GM19099 (cell line): ENCODE data around the gene IPCEF1.

Source experiments
- POLR2A ChIP-seq: IDR thresholded peaks from 3 replicates; pipeline ENCODE4 v1.6.1; 2011; ENCODE audit warnings: low read depth; ENCODE audit not compliant: insufficient read length; ENCODE audit errors: extremely low read depth

The IPCEF1 gene

DNA sequence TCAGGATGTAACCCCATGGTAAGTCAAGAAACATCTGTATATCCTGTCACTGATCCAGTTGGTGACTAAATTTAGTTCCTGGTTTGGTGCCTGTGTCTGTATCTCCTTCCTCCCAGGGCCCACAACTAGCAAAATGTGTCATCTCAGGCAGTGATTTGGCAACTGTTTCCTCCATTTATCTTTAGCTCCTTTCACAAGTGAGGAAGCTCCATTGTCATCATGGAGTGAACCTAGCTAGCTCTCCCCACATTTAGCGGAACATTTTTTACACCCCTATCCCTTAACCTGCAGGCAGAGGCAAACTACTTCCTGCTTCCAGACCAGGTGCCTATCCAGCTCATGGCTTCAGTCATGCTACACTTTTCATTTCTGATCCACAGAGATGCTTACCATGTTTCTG is 99.5 kb downstream of the IPCEF1 start:
- TF ChIP-seq POLR2A: no peak

DNA sequence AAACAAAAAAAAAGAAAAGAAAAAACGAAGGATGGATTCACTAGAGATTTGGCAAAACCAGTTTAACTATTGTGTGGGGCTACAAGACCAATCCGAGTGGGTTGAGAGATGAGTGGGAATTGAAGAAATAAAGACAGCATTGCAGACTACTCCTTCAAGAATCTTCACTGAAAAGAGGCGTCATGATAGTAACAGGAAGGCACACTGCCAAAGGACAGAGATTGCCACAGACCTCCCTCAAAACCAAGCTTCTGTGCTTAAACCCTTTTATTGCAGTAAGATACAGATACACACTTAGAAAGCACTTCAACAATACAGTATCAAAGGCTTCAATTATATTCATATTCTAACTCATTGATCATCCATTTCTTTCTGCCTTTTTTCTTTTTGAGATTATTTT is 103.9 kb downstream of the IPCEF1 start:
- TF ChIP-seq POLR2A: no peak

DNA sequence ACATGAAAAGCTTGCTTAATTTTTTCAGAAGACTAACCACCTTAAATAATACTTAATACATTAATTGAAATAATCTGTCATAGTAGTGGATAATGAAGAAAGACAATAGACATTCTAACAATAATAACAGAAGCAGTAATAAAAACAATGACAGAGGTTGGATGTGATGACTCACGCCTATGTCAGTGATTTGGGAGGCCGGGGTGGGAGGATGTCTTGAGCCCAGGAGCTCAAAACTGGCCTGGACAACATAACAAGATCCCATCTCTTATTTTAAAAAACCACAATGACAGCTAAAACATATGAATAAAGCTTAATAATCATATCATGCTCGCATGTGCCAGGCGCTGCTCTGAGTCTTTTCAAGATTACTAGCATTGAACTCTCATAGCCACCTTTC is 105.5 kb downstream of the IPCEF1 start:
- TF ChIP-seq POLR2A: no peak

DNA sequence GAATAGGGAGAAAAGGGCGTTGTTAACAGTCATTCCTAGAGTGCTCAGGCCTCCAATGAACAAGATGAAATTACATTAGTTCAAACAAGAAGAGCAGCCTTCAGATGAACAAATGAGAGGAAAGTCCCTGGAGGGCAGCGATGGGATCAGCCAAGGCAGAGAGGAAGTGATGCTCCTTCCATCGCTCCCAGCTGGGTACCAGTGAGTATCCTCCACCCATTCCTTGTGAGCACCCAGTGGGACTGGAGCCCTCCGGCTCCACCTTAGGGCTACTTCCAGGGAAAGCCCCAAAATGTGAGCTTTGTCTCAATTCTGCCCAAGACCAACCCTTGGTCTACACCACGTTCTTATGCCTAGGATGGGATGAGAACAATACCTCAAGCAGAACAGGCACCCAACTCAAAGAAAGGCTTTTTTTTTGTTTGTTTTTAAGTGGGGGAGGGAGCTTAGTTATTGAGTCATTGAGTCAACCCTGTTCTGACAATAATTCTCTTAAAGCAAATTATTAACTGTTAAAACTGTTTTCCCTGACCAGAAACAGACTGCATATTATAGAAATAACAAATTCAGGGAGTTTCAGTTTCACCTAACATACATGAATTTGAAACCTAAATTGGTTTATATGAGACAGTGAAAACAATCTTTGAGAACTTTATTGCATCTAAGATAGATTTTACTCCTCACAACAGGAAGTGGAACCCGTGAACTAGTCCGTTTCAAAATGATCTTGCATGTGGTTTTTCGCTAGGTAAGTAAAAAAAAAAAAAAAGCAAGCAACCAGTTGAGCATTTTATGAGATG is 106.9 kb downstream of the IPCEF1 start:
- peak; percentile 51 for TF ChIP-seq POLR2A

DNA sequence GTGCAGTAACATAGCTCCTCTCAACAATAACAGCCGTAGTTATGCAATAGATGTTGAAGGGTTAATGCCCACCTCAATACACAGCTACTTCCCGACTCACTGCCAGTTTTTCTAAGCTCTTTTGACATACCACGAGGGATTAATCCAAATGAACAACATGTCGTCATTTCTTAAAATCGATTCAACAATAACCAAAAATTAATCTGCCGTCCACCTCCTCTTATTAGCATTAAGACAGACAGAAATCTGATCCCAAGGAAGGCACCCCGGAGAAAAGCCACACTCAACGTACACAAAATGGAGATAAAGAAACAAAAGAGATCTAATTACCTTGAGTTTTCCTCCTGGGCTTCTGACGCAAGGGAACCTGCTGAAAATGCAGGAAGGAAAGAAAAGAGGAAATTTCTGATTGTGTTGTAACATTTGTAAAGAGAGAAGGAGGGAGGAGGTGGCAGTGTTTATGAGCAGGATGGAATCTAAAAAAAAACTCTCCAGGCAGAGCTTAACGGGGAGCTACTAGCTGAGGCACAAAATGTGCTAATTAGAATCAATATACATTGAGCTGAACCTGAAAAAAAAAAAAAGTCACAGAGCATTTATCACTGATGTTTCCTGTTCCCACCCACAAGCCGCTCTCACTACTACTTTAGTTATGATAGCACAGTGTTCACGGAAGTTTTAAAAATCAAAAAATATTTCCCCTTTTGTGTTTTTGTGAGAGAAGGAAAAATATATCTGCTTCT is 109.3 kb downstream of the IPCEF1 start:
- peak; percentile 59 for TF ChIP-seq POLR2A

DNA sequence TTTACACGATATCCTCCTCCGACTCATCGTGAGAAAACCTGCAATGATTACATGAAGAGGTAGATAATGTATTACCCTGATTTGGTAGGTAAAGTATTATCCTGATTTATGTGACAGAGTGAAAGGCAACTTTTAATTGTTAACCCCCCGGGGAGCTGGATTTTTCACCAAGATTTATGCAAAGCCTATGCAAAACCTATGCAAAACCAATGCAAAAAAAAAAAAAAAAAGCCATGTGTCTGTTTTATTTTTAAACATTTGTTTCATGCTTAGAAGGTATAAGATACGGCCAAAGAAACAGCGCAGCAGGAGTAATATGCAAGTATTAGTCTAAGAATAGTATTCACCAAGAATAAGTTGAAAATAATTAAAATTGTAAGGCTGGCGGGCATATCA is 109.9 kb downstream of the IPCEF1 start:
- TF ChIP-seq POLR2A: peak; percentile 53

DNA sequence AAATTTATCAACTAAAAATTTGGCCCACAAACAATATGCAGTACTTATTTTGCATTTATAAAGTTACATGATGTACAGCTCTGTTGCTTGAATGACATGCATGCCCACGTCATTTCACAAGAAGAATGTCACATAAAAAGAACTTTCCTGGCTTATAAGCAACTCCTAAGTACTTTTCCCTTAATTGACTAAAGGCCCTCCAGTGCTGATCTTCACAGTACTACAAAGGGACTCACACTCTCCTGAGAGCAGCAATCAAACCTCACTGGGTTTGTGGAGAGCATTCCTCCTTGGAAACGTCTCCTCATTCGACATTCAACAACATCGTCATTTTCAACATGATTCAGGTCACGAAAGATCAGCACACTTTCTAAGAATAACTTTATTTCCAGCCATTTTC is 111.1 kb downstream of the IPCEF1 start:
- peak; percentile 11 for TF ChIP-seq POLR2A

DNA sequence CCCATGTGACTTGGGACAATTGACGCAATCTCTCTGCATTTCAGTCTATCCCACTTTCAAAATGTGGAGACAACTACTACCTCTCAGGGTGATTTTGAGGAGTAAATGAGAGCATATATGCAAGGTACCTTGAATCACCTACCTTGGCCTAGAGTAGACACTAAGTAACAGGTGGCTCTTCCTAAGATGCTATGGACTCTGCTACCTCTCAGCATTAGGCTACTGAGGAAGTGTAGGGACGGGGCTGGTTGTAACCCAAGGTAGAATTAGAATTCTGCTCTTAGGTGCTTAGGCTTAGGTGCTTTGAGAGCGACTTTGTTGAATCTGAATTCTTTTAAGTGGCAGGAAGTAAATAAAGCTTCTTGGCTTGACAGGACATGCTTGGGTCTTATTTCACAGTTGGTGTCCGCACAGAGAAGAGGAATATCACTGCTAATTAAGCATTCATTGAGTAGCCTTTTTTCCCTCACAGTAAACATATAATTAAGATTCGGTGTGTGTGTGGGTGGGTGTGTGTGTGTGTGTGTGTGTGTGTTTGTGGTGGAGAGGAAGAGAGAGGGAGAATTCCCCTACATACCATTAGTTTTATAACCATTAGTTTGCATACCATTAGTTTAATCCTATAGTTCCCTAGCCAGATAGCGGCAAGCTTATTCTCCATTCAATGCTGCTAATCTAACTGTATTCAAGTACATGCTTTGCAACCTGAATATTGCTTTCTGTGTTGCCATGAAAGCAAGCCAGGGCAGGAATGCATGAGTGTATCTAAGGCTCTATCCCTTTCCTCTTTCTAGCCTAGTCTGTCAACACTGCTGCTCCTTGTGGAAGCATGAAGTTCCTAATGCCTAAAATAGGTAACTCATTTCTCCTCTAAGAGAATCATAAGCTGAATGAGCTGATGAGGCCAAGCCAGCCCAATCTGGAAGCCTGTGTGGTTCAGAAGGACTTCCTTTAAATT is 112.5 kb downstream of the IPCEF1 start:
- TF ChIP-seq POLR2A: no peak

DNA sequence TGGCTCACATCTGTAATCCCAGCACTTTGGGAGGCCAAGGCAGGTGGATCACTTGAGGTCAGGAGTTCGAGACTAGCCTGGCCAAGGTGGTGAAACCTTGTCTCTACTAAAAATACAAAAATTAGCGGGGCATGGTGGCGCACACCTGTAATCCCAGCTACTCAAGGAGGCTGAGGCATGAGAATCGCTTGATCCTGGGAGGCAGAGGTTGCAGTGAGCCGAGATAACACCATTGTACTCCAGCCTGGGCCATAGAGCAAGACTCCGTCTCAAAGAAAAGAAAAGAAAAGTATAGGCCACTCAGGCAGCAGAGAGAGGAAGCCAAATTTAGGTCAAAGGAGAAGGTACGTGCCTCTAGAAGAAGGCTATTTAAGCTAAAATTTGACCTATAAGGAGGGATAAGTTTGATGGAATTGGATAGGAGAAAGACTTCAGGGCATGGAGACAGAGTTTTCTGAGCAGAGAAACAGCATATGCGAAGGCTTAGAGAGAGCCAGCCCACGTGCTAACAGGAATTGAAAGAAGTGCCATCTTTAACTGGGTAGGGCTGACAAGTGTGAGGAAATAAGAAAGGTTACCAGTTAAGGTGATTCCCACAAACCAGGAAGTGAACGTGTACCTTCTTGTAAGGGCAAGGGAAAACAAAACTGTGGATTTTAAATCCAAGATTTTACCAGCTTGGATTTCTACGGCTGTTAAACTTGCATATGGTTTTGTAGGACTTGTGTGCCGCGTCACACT is 113.8 kb downstream of the IPCEF1 start:
- no peak for TF ChIP-seq POLR2A

DNA sequence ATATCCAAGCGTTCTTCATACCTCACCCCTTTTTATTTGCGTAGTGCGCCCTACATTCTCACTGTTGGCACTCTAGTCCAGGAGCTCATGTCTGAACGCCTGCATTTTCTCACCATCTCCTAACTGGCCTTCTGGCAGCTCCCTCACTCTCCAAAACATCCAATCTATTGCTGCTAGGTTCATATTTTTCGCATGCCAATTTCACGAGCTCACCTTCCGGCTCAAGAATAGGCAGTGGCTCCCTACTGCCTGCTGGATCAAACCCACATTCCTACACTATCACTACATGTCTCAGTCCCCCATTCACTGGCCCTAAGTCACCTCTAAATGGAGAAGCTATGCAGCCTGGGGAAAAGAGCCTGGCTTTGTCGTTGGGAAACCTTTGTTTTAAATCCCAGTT is 115.0 kb downstream of the IPCEF1 start:
- TF ChIP-seq POLR2A: no peak

DNA sequence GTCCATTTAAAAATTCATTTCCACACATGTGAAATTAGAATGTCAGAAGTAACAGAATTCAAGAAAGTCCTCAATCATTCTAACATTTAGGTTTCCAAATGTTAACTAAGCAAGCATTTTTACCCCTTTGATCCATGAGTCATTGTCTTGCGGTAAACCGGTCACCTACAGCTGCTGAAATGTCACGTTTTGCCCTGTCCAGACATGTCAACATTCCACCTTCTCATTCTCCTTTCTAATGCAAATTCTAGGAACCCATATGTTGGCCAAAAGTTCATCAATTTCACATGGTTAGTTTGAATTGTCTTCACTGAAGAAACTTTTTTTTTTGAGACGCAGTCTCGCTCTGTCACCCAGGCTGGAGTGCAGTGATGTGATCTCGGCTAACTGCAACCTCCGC is 117.2 kb downstream of the IPCEF1 start:
- TF ChIP-seq POLR2A: no peak

DNA sequence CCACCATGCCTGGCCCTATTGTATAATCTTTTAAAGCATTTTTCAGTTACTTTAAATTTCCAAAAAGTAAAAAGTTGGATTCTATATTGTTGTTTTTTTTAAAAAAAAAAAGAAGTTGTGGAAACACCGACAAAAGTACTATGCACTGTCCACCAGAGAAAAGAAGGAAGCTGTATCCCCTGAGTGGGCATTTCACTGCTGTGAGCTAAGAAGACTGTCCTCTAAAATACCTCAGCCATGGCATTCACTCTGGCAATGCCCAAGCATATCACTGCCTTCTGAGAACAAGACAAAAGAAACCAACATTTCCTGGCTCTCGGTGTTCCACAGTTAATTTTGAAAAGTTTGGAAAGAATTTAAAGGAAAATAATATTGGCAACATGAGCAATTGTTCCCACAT is 117.8 kb downstream of the IPCEF1 start:
- TF ChIP-seq POLR2A: no peak

DNA sequence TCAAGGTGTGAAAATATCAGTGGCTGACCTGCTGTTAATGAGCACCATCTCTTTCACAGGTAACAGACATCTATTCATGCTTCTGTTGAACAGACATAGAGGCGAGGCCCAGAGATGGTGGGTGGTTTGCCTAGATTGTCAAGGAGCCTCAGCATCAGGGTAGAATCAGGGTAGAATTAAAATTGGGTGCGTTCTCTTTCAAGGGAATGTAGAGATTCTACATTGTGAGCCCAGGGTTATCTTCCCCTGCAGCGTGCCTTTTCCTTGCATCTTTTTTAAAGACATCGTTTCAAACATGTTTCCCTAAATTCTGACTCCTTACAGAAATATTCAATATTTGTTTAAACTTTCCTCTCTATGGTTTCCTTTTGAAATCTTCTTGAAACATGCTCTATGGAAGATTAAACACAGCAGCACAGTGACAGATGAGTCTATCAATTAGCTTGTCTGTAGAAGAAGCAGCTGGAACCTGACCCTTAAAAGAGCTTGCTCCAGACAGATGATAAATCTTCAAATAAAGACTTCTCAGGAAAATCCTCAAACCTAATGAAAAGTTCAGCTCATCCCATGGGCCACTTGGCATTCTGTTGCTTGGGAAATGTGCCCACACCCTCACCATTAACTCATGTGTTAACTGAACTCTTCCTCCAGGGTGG is 119.8 kb downstream of the IPCEF1 start:
- TF ChIP-seq POLR2A: no peak

DNA sequence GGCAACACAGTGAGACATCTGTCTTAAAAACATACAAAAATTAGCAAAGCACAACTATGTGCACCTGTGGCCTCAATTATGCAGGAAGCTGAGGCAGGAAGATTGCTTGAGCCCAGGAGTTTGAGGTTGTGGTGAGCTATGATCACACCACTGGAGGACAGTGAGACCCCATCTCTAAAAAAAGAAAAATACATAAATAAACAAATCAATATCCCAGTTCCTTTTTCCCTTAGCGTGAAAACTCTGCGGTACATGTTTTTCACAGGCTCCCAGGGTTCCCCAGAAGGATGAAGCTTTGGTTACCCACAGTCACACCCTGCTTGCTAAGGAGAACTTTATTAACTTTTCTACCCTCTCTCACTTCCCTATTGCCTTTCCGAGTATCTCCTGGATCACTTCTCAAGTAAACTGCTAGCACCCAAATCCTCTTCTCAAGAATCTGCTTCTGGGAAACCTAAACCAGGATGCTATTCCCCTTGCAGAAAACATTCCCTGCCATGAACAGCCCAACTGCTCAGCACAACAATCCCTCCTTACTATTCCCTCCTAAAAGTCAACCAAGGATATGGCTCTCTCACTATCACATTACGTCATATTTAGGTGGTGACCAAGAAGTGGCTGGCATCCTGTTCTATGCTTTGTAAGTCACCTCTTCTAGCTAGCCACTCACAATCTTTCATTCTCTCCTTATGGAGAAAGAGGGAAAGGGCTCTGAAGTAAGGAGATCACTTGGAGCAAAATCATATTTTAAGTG is 122.4 kb downstream of the IPCEF1 start:
- TF ChIP-seq POLR2A: no peak

DNA sequence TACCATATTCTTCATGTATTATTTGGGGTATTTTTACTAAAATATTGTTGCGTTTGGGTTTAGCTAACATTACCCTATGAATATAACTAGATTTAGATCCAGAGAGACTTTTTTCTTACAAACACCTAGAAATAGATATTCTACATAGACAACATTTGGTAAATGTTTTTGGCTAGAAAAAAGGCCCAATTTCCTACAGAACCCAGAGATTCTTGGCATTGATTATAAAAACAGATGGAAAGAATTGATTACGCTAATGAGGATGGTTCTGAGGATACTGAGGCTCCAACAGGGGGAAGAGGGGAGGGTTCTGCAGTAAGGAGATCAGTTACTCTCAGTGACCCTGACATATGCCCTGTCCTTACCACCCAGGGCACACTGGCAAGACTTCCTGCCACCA is 123.2 kb downstream of the IPCEF1 start:
- TF ChIP-seq POLR2A: no peak
